H9 (cell line): ENCODE results near the gene PRH1. TPM values are rescaled to one million over a fixed set of nuclear protein-coding genes. Genes with fewer than 3 reads are reported as not detected.

Experiments
- DNase-seq: peaks from one replicate; pipeline ENCODE4 v3.0.0-alpha.2; 2017
- H2AFZ ChIP-seq: one replicate; pipeline ENCODE4 v1.6.1; 2013; ENCODE audit warnings: mild to moderate bottlenecking, low read length, control low read depth, moderate library complexity
- H2AK5ac ChIP-seq: 2 replicates; pipeline ENCODE4 v1.6.1; 2013; ENCODE audit warnings: low read length, control low read depth, mixed read lengths; ENCODE audit not compliant: insufficient read length
- H2BK120ac ChIP-seq: one replicate; pipeline ENCODE4 v1.6.1; 2013; ENCODE audit warnings: low read depth, mild to moderate bottlenecking, low read length, control low read depth, inconsistent platforms; ENCODE audit not compliant: poor library complexity, severe bottlenecking
- H2BK12ac ChIP-seq: 2 replicates; pipeline ENCODE4 v1.6.1; 2013; ENCODE audit warnings: low read length, control low read depth, mixed read lengths, low read depth; ENCODE audit not compliant: insufficient read length
- H2BK15ac ChIP-seq: 2 replicates; pipeline ENCODE4 v1.6.1; 2013; ENCODE audit warnings: low read depth, low read length, control low read depth
- H2BK20ac ChIP-seq: one replicate; pipeline ENCODE4 v1.6.1; 2013; ENCODE audit warnings: low read depth, mild to moderate bottlenecking, low read length, control low read depth, inconsistent platforms; ENCODE audit not compliant: poor library complexity, severe bottlenecking
- H2BK5ac ChIP-seq: 2 replicates; pipeline ENCODE4 v1.6.1; 2013; ENCODE audit warnings: low read length, control low read depth, mixed read lengths; ENCODE audit not compliant: insufficient read length
- H3K14ac ChIP-seq: 2 replicates; pipeline ENCODE4 v1.6.1; 2013; ENCODE audit warnings: low read length, control low read depth; ENCODE audit not compliant: insufficient read depth
- H3K18ac ChIP-seq: 2 replicates; pipeline ENCODE4 v1.6.1; 2013; ENCODE audit warnings: low read depth, mild to moderate bottlenecking, mixed read lengths, low read length, control low read depth; ENCODE audit not compliant: insufficient read length
- H3K23ac ChIP-seq: 2 replicates; pipeline ENCODE4 v1.6.1; 2013; ENCODE audit warnings: low read length, control low read depth, mixed read lengths, low read depth; ENCODE audit not compliant: insufficient read length
- H3K23me2 ChIP-seq: 2 replicates; pipeline ENCODE4 v1.6.1; 2013; ENCODE audit warnings: low read depth, mild to moderate bottlenecking, mixed read lengths, low read length, control low read depth; ENCODE audit not compliant: insufficient read length, poor library complexity, severe bottlenecking
- H3K27ac ChIP-seq: 2 replicates; pipeline ENCODE4 v1.5.1; 2013; ENCODE audit warnings: low read length, control low read depth, mixed read lengths, low read depth; ENCODE audit not compliant: insufficient read length
- H3K27me3 ChIP-seq: 2 replicates; pipeline ENCODE4 v1.6.1; 2013; ENCODE audit warnings: low read length, control low read depth, inconsistent platforms; ENCODE audit not compliant: insufficient read depth
- H3K4ac ChIP-seq: 2 replicates; pipeline ENCODE4 v1.6.1; 2013; ENCODE audit warnings: low read depth, mild to moderate bottlenecking, control low read depth, inconsistent platforms, low read length, moderate library complexity
- H3K4me1 ChIP-seq: 2 replicates; pipeline ENCODE4 v1.6.1; 2013; ENCODE audit warnings: low read length, control low read depth, inconsistent platforms; ENCODE audit not compliant: insufficient read depth
- H3K4me2 ChIP-seq: 2 replicates; pipeline ENCODE4 v1.6.1; 2013; ENCODE audit warnings: low read length, control low read depth, mixed read lengths; ENCODE audit not compliant: insufficient read length, insufficient read depth
- H3K56ac ChIP-seq: 2 replicates; pipeline ENCODE4 v1.6.1; 2013; ENCODE audit warnings: low read depth, mild to moderate bottlenecking, mixed read lengths, low read length, control low read depth; ENCODE audit not compliant: insufficient read length
- H3K79me1 ChIP-seq: 2 replicates; pipeline ENCODE4 v1.6.1; 2013; ENCODE audit warnings: low read depth, mild to moderate bottlenecking, moderate library complexity, low read length, control low read depth, inconsistent platforms; ENCODE audit not compliant: insufficient read depth, poor library complexity, severe bottlenecking
- H3K79me2 ChIP-seq: 2 replicates; pipeline ENCODE4 v1.6.1; 2013; ENCODE audit warnings: low read length, control low read depth, inconsistent platforms; ENCODE audit not compliant: insufficient read depth
- H3K9ac ChIP-seq: 2 replicates; pipeline ENCODE4 v1.6.1; 2013; ENCODE audit warnings: low read length, control low read depth, mixed read lengths; ENCODE audit not compliant: insufficient read length; ENCODE audit errors: extremely low read depth
- H3K9me3 ChIP-seq: one replicate; pipeline ENCODE4 v1.6.1; 2013; ENCODE audit warnings: low read depth, low read length, inconsistent platforms; ENCODE audit not compliant: control insufficient read depth
- H3T11ph ChIP-seq: one replicate; pipeline ENCODE4 v1.6.1; 2013; ENCODE audit warnings: mild to moderate bottlenecking, low read length, control low read depth, inconsistent platforms
- H4K20me1 ChIP-seq: one replicate; pipeline ENCODE4 v1.6.1; 2013; ENCODE audit not compliant: control insufficient read depth, insufficient read length, insufficient read depth
- H4K5ac ChIP-seq: 2 replicates; pipeline ENCODE4 v1.6.1; 2013; ENCODE audit warnings: low read depth, mild to moderate bottlenecking, mixed read lengths, low read length, control low read depth; ENCODE audit not compliant: insufficient read length
- H4K8ac ChIP-seq: replicated peaks from 2 replicates; pipeline ENCODE4 v1.6.1; 2013; ENCODE audit warnings: low read length, control low read depth, mixed read lengths, low read depth; ENCODE audit not compliant: insufficient read length
- H4K91ac ChIP-seq: 2 replicates; pipeline ENCODE4 v1.6.1; 2013; ENCODE audit warnings: low read depth, mild to moderate bottlenecking, moderate library complexity, mixed read lengths, low read length, control low read depth; ENCODE audit not compliant: insufficient read length
- H3K27ac Mint-ChIP-seq, 3 experiments: 2 replicates in 2 of 3; 3 replicates in 1 of 3; pipeline ENCODE4 v1.8.0; 2020 to 2021; ENCODE audit warnings: mixed read lengths in 3 of 3, mild to moderate bottlenecking in 1 of 3, moderate library complexity in 1 of 3
- H3K27me3 Mint-ChIP-seq: 2 replicates; pipeline ENCODE4 v1.8.0; 2021; ENCODE audit warnings: low read depth, mild to moderate bottlenecking, moderate library complexity, mixed read lengths
- H3K36me3 Mint-ChIP-seq, 3 experiments: 2 replicates in 2 of 3; 3 replicates in 1 of 3; pipeline ENCODE4 v1.8.0; 2020 to 2021; ENCODE audit warnings: low read depth in 3 of 3, mixed read lengths in 3 of 3; ENCODE audit not compliant: insufficient read depth in 1 of 3
- H3K4me1 Mint-ChIP-seq, 2 experiments: 2 replicates each; pipeline ENCODE4 v1.8.0; 2020; ENCODE audit warnings: mixed read lengths in 2 of 2
- H3K4me3 Mint-ChIP-seq, 2 experiments: 2 replicates in 1 of 2; 3 replicates in 1 of 2; pipeline ENCODE4 v1.8.0; 2020 to 2021; ENCODE audit warnings: mild to moderate bottlenecking in 2 of 2, mixed read lengths in 2 of 2, moderate library complexity in 1 of 2
- H3K9me3 Mint-ChIP-seq, 2 experiments: 2 replicates in 1 of 2; 3 replicates in 1 of 2; pipeline ENCODE4 v1.8.0; 2020; ENCODE audit warnings: mild to moderate bottlenecking in 2 of 2, mixed read lengths in 2 of 2, moderate library complexity in 1 of 2
- CTCF ChIP-seq: fragments of 200-600 bp; sonication (generic); conservative IDR thresholded peaks from 3 replicates; pipeline ENCODE4 v1.8.0; 2021; ENCODE audit warnings: antibody characterized with exemption, mild to moderate bottlenecking
- WGBS: extraction: QIAGEN DNeasy Blood & Tissue Kit; methylation state at CpG from one replicate; pipeline ENCODE4 v1.1.7; 2013; ENCODE audit warnings: missing lambda C conversion rate, low lambda C conversion rate, mixed read lengths; ENCODE audit not compliant: insufficient read length; ENCODE audit errors: extremely low coverage; 5-methylcytosine and 5-hydroxymethylcytosine counted together
- total RNA-seq: library from RNA; stranded (reverse); gene quantifications from 2 replicates; pipeline ENCODE4 v1.2.1, GENCODE V29; 2021

The PRH1 gene
- total RNA-seq, 1 experiment from 2014 or later: 14.9 TPM

GRCh38 chr12:10926269-10926668 lies 42.2 kb upstream of the PRH1 start:
- no peaks in the 10 kb centered on the region for H3K27me3 ChIP-seq
- no peak overlapping the region for H3K4me3 Mint-ChIP-seq
- WGBS: no CpG with 5 or more reads among the region's 5 CpGs

More at GRCh38 chr12:10926269-10926668, 42.2 kb upstream of the PRH1 start:
- no peak overlapping the region for H3K27ac ChIP-seq
- H3K4me1 ChIP-seq: no peaks in the 10 kb centered on the region
- H3K56ac ChIP-seq: no peak overlapping the region
- no peaks in the 10 kb centered on the region for H3K79me2 ChIP-seq
- no peak overlapping the region for H3K23ac ChIP-seq
- no peak overlapping the region for H4K5ac ChIP-seq
- no peak for DNase-seq
- Mint-ChIP-seq H3K36me3 (peaks cover 0 to 7% (median 0%) of the 10 kb centered on the region in 3 experiments; a peak in 2 of 7 replicates), H3K27ac (peak overlapping the region in 1 of 3 experiments; percentile 1; a peak in 1 of 7 replicates), H3K4me1 (no peaks in the 10 kb centered on the region), H3K9me3 (no peaks in the 10 kb centered on the region; a peak in 1 of 5 replicates), H3K27me3 (no peaks in the 10 kb centered on the region; the same call in 1 of the 2 replicates)
- no peak overlapping the region for H2BK120ac ChIP-seq
- no peak overlapping the region for H2BK20ac ChIP-seq
- H3K9me3 ChIP-seq: no peaks in the 10 kb centered on the region
- H3K9ac ChIP-seq: no peak overlapping the region
- no peak overlapping the region for H3K18ac ChIP-seq
- no peak overlapping the region for H3K4ac ChIP-seq
- no peak overlapping the region for H2AK5ac ChIP-seq
- H3K23me2 ChIP-seq: peaks cover 2% of the 10 kb centered on the region
- H3T11ph ChIP-seq: no peak overlapping the region
- no peak for TF ChIP-seq CTCF
- H2BK15ac ChIP-seq: no peak overlapping the region
- no peak overlapping the region for H3K14ac ChIP-seq
- H3K4me2 ChIP-seq: no peak overlapping the region
- H4K8ac ChIP-seq: no peak overlapping the region
- no peak overlapping the region for H2AFZ ChIP-seq
- H4K20me1 ChIP-seq: no peaks in the 10 kb centered on the region
- H3K79me1 ChIP-seq: no peaks in the 10 kb centered on the region
- H4K91ac ChIP-seq: no peak overlapping the region
- no peak overlapping the region for H2BK5ac ChIP-seq
- H2BK12ac ChIP-seq: no peak overlapping the region
